Measurements from ENCODE around the gene GPR137. TPM values are rescaled to one million over a fixed set of nuclear protein-coding genes. Genes with fewer than 3 reads are reported as not detected.

The GPR137 gene
- total and polyA plus RNA-seq, 9 of the 15 experiments (the other 6 are each of a cell fraction or from before 2014, with no cell fraction given) = 0.32 to 26.7 (median 10.7) TPM

DNA sequence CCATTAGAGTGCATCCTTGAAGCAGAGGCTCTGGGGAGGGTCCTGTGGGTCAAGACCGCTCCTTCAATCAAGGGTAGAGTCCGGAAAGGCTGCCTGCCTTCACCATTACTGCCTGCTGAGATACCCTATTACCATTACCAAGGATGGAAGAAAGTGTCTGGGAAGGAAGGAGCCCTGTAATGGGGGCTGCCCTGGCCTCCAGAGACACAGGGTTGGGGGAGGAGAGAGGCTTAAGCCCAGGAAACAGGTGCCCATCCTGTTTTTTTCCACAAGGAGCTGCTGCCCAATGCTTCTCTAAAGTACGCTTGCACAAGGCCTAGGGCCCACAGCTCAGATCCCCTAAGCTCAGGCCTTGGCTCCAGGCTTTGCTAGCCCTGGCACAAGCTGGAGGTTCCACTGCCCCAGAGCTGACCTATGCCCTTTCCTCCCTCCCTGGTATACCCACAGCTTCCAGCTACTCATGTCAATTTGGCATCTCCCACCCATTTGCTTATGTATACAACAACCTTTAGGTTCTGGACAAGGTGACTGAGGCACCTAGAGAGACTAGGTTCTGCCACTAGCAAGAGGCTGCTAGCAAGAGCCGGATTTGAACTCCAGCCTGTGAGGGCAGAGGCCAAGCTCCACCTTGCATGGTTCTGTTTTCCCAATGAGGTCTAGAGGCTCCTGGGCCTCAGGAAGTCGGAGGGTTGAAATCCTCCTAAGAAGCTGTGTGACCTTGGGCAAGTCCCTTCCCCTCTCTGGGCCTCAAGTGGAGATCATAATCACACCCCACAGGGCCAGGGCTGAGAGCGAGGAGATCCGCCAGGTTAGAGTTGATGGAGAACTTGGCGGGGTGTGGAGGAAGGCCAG is 35.9 kb upstream of the GPR137 start (continued):
- TF ChIP-seq CBX5 (IDR thresholded peaks at IDR 0.05; ENCODE audit: borderline replicate concordance, low read depth) (no peak), CBFB (CRISPR knock-in tag; IDR thresholded peaks at IDR 0.05) (no peak), STAT5B (CRISPR knock-in tag; IDR thresholded peaks at IDR 0.05) (no peak), ZNF507 (tag; conservative IDR thresholded peaks at IDR 0.05) (no peak), HNRNPH1 (optimal IDR thresholded peaks at IDR 0.05; ENCODE audit: low read depth, low read length) (no peak), ZNF584 (CRISPR knock-in tag; IDR thresholded peaks at IDR 0.05; ENCODE audit: low read depth) (no peak), RCOR1 (IDR thresholded peaks at IDR 0.05; ENCODE audit: borderline replicate concordance in 1 of 2, low read depth in 2 of 2, low read length in 2 of 2) (peak; percentile 70 to 95), BCOR (IDR thresholded peaks at IDR 0.05) (peak; percentile 99), RBM22 (IDR thresholded peaks at IDR 0.05; ENCODE audit: low read depth, low read length, poor library complexity, severe bottlenecking) (no peak), RBM34 (IDR thresholded peaks at IDR 0.05; ENCODE audit: borderline replicate concordance, insufficient read depth, low read length) (no peak), HLTF (IDR thresholded peaks at IDR 0.05) (no peak), SMARCB1 (IDR thresholded peaks at IDR 0.05; ENCODE audit: insufficient read length, low read depth) (no peak), MBD2 (IDR thresholded peaks at IDR 0.05; ENCODE audit: borderline replicate concordance, low read depth) (no peak), ZNF764 (CRISPR knock-in tag; IDR thresholded peaks at IDR 0.05; ENCODE audit: low read depth) (no peak), ERF (CRISPR knock-in tag; IDR thresholded peaks at IDR 0.05) (no peak), SP1 (CRISPR knock-in tag; IDR thresholded peaks at IDR 0.05) (no peak), ZNF143 (CRISPR knock-in tag; IDR thresholded peaks at IDR 0.05) (no peak), GTF2E2 (tag; IDR thresholded peaks at IDR 0.05) (no peak), GTF2A2 (tag; IDR thresholded peaks at IDR 0.05) (no peak), FOS (IDR thresholded peaks at IDR 0.05; ENCODE audit: extremely low read depth, insufficient read length) (no peak)
- TF ChIP-seq, protein P1, sequence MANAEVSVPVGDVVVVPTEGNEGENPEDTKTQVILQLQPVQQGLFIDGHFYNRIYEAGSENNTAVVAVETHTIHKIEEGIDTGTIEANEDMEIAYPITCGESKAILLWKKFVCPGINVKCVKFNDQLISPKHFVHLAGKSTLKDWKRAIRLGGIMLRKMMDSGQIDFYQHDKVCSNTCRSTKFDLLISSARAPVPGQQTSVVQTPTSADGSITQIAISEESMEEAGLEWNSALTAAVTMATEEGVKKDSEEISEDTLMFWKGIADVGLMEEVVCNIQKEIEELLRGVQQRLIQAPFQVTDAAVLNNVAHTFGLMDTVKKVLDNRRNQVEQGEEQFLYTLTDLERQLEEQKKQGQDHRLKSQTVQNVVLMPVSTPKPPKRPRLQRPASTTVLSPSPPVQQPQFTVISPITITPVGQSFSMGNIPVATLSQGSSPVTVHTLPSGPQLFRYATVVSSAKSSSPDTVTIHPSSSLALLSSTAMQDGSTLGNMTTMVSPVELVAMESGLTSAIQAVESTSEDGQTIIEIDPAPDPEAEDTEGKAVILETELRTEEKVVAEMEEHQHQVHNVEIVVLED (CRISPR knock-in tag; IDR thresholded peaks at IDR 0.05) = no peak
- TF ChIP-seq, protein P2, sequence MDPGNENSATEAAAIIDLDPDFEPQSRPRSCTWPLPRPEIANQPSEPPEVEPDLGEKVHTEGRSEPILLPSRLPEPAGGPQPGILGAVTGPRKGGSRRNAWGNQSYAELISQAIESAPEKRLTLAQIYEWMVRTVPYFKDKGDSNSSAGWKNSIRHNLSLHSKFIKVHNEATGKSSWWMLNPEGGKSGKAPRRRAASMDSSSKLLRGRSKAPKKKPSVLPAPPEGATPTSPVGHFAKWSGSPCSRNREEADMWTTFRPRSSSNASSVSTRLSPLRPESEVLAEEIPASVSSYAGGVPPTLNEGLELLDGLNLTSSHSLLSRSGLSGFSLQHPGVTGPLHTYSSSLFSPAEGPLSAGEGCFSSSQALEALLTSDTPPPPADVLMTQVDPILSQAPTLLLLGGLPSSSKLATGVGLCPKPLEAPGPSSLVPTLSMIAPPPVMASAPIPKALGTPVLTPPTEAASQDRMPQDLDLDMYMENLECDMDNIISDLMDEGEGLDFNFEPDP (CRISPR knock-in tag; IDR thresholded peaks at IDR 0.05) = no peak
- TF ChIP-seq, protein P3, sequence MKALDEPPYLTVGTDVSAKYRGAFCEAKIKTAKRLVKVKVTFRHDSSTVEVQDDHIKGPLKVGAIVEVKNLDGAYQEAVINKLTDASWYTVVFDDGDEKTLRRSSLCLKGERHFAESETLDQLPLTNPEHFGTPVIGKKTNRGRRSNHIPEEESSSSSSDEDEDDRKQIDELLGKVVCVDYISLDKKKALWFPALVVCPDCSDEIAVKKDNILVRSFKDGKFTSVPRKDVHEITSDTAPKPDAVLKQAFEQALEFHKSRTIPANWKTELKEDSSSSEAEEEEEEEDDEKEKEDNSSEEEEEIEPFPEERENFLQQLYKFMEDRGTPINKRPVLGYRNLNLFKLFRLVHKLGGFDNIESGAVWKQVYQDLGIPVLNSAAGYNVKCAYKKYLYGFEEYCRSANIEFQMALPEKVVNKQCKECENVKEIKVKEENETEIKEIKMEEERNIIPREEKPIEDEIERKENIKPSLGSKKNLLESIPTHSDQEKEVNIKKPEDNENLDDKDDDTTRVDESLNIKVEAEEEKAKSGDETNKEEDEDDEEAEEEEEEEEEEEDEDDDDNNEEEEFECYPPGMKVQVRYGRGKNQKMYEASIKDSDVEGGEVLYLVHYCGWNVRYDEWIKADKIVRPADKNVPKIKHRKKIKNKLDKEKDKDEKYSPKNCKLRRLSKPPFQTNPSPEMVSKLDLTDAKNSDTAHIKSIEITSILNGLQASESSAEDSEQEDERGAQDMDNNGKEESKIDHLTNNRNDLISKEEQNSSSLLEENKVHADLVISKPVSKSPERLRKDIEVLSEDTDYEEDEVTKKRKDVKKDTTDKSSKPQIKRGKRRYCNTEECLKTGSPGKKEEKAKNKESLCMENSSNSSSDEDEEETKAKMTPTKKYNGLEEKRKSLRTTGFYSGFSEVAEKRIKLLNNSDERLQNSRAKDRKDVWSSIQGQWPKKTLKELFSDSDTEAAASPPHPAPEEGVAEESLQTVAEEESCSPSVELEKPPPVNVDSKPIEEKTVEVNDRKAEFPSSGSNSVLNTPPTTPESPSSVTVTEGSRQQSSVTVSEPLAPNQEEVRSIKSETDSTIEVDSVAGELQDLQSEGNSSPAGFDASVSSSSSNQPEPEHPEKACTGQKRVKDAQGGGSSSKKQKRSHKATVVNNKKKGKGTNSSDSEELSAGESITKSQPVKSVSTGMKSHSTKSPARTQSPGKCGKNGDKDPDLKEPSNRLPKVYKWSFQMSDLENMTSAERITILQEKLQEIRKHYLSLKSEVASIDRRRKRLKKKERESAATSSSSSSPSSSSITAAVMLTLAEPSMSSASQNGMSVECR (CRISPR knock-in tag; IDR thresholded peaks at IDR 0.05) = no peak
